Mucosa of gallbladder (tissue), 1 donor: Measurements from ENCODE around the gene CBLN3. TPM values are rescaled to one million over a fixed set of nuclear protein-coding genes. Genes with fewer than 3 reads are reported as not detected.

Experiments used
- DNase-seq: peaks from one replicate; pipeline ENCODE4 v3.0.0-alpha.2; 2020; ENCODE audit warnings: low spot score
- total RNA-seq: library from RNA; stranded (reverse); gene quantifications from one replicate; pipeline ENCODE4 v1.2.1, GENCODE V29; 2021
- donor health status: DM: no; HTN: no; CAD: no.

CBLN3 gene
- total RNA-seq, 1 donor from 2014 or later = 14.0 TPM

DNA sequence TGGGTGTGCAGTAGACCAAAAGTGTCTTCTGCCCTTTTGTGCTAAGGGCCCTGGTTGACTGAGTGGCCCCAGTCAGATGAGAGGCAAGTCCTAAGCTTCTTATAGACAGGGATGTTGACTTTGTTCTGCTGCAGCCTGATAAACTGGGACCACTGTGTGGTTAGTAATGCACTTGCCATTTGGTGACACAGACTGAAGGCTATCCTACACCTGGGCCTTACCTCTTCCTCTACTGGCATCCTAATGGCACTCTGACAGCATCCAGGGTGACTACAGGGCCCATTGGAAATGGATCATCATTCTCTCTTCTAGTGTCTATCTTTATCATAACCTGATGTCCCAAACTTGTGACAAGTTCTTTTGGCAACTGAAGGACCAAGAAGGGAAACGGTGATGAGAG, 9.8 kb upstream of the CBLN3 start:
- DNase-seq = no peak

DNA sequence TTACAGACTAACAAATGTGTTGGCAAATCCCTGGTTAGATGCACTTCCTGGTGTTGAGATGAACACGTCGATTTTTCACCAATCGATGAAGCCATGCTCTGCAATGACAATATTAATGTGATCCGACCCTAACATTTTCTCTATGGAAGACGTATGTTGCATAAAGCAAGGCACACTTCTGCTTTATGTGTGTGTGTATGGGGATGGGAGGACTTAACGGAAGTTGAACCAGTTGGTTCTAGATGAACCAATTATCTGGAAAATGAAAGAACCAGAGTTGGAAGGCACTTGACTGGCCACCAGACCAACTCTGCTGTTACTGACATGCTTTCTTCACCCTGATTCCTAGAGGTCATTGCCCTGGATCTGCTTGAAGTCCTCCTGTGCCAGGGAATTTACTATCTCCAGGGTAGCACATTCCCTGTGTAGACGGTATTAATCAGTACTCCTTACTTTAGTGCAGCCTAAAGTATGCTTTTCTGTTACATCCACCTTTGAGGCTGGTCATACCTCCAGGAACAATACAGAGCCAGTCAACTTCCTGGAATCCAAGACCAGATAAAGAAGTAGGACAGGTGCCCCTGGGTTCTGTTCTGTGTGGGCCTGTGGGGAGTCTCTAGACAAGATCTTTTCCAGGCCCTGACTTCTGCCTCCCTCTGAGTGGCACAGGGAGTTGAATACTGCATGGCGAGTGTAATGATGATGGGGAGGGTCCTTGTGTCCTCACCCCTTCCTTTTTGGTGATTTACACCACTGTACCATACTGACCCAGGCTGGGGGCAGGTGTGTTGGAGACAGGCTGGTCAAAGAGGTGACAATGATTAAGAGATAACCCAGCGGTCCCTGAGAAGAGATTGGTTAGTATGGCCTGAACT, 9.0 kb upstream of the CBLN3 start:
- no peak for DNase-seq

DNA sequence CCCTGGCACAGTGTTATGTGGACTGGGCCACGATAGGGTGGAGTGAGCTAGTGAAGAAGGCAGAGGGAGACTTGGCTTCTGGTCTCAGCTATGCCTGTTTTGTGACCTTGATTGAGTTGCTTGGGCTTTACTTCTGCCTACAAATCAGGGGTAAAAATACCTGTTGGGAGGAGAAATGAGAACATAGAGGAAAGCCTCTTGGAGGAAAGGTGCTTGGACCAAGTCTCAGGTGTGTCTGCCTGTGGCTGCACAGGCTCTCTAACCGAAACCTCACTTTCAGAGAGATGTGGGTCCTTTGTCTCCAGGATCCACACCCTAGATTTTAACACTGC, 8.2 kb upstream of the CBLN3 start:
- DNase-seq = no peak

- no peak for DNase-seq
These were observed 7.7 kb upstream of the CBLN3 start for GRCh38 chr14:24437020-24437735.

DNA sequence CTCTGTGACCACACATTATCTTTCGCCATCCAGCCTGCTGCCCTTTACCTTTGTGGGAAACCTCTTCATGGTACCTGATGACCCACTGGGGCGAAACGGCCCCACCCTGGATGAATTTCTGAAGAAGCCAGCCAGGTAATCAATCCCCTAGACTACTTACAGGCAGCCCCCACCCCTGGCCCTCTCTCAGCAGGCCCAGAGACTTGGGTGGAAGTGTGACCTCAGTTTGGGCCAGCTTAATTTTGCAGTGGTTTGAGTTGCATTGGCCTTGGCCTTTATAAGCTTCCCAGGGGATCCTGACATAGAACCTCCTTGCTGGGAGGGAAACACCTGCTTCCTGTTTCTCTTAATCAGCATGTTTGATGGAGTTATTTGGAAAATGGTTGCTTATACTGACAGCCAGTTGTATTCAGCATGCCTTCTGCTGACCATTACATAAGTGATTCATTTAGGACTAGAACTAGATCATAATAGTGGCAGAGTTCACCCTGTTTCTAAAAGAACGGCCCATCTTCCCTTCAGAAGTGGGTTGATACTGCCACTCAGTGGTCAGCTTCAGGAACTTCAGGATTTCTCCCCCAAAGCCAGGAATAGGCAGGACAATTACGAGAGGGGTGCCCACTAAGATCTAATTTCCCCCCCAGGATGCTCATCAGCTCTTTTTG, 7.0 kb upstream of the CBLN3 start:
- no peak for DNase-seq

GRCh38 chr14:24435998-24436354, 6.5 kb upstream of the CBLN3 start:
- no peak for DNase-seq

DNA sequence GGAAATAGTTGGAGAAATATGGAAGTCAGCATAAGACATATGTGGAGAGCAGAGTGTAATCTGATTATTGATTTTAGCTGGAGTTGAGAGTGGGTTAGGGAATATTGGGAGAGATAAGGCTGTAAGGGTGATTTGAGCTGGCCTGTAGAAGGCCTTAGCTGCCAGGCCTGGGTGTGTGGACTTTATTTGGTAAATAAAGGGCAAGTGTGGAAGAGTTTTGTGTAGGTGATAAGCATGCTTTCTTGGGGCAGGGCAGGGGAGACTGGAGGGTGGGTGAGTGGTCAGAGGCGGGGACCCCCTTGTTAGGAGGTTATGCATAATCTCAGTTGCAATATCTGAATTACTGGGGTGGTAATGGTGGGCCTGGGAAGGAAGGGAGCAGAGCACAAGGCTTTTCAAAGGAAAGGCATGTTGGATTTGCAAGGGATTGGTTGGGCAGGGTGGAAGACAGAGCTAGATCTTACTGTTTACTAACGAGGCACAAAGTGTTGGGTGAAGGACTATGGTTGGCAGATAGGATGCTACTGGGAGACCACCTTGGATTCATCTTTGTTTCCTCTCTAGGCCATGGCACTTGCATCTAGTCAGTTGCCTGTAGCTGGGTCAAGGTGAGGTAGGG, 5.8 kb upstream of the CBLN3 start:
- DNase-seq = no peak

- no peak for DNase-seq
These were observed 5.2 kb upstream of the CBLN3 start for GRCh38 chr14:24434676-24435075.

GRCh38 chr14:24434036-24434435, 4.6 kb upstream of the CBLN3 start:
- DNase-seq = no peak

DNA sequence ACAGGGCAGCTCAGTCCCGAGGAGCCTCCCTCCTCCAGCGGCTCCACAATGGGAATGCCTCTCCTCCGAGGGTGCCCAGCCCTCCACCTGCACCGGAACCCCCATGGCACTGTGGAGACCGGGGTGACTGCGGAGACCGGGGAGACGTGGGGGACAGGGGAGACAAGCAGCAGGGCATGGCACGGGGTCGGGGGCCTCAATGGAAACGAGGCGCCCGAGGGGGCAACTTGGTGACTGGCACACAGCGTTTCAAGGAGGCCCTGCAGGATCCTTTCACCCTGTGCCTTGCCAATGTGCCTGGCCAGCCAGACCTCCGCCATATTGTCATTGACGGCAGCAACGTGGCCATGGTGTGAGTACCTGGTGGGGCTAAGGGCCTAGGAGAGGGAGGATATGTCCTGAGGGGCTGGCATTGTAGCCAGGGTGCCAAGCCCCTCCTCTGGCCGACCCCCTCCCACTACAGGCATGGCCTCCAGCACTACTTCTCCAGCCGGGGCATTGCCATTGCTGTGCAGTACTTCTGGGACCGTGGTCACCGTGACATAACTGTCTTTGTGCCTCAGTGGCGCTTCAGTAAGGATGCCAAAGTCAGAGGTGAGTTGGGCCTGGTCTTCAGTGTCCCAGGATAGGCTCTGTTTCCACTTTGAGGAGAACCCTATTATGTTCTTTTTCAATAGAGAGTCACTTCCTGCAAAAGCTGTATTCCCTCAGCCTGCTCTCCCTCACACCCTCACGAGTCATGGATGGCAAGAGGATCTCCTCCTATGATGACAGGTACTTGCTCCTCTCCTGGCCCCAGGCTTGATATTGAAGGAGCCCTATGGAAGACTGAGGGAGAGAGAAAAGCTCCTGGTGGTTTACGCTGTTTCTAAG, 3.0 kb upstream of the CBLN3 start:
- peak; percentile 9 for DNase-seq

GRCh38 chr14:24431569-24432258, 2.2 kb upstream of the CBLN3 start:
- DNase-seq = peak; percentile 92

GRCh38 chr14:24430682-24431568, 1.5 kb upstream of the CBLN3 start:
- DNase-seq = peak; percentile 37

GRCh38 chr14:24430143-24430681, 744 bp upstream of the CBLN3 start:
- DNase-seq = peak; percentile 72

- peak; percentile 9 for DNase-seq
These were observed 657 bp downstream of the CBLN3 start for GRCh38 chr14:24428628-24429394.

DNA sequence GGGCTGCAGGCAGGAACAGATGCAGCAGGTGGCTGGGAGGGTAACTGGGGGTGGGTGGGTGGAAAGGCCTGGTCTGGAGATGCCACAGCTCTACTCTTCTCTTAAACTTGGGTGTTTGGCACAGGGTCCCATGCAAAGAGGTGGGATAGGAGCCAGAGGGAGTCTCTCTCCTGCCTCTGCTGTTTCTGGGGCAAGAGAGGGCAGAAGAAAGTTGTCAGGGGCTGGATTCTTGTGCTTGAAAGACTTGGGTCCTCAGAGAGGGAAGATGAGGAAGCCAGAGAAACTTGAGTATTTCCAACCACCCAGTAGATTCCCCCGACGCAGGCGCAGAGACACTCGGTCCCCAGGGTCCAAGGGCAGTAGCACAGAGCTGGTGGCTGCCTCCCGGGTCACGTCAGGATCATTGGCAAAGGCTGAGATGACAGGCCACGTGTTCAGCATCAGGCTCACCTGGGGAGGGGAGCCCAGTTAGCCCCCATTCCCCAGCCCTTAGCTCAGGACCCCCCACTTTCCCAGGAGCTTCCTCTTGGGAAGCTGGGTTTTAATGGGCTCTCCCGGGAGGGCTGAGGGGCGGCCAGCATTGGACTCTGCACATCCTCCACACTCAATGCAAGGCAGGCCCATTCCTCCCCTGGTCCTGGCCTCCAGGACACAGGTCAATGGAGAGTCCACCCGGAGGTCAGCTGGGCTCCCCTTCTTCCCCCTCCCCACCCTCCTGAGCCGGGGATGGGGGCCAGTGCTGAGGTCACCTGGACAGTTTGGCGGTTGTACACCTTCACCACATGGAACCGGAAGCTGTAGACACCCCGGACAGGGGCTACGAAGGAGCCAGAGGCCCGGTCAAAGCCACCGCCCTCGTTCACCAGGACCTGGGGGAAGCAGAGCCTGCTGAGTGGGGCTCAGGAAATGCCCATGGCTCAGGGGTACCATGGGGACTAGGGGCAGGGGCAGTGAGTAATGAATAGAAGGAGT, 1.6 kb downstream of the CBLN3 start:
- DNase-seq = peak; percentile 10

GRCh38 chr14:24426912-24427536, 2.4 kb downstream of the CBLN3 start:
- DNase-seq = peak; percentile 85
